Mucosa of descending colon (tissue), 3 donors: ENCODE data around the gene SLC25A25. TPM values are rescaled to one million over a fixed set of nuclear protein-coding genes. Genes with fewer than 3 reads are reported as not detected.
"Not testable (repeated sequence)": the region's sequence is repeated elsewhere in the genome, so short reads cannot be mapped to it uniquely, and the experiment has no call there.

Source experiments
- ATAC-seq: fragments of 200-7000 bp; cut with Tn5 transposase; one replicate; pipeline ENCODE4 v1.9.1; 2020; ENCODE audit warnings: mild to moderate bottlenecking, moderate library complexity
- DNase-seq, 3 donors: peaks; one replicate each; pipeline ENCODE4 v3.0.0-alpha.2; 2020
- H3K36me3 ChIP-seq: fragments of 200-600 bp; one replicate; pipeline ENCODE4 v1.8.0; 2021; ENCODE audit warnings: low read depth, mild to moderate bottlenecking
- H3K4me1 ChIP-seq: fragments of 200-600 bp; one replicate; pipeline ENCODE4 v1.8.0; 2021; ENCODE audit warnings: low read depth, mild to moderate bottlenecking
- H3K4me3 ChIP-seq: fragments of 200-600 bp; one replicate; pipeline ENCODE4 v1.8.0; 2021; ENCODE audit warnings: mild to moderate bottlenecking
- H3K9me3 ChIP-seq: fragments of 200-600 bp; one replicate; pipeline ENCODE4 v1.8.0; 2021; ENCODE audit warnings: mild to moderate bottlenecking
- intact Hi-C, 2 donors: fragments of 100-400 bp; cut with DNase I in 1 of 2; cut with micrococcal nuclease in 1 of 2; formaldehyde crosslinking; loops; one replicate each; pipeline versions ENCODE4 v1.11.0 to v1.11.1; 2022; cut with DNase I, micrococcal nuclease
- total RNA-seq, 3 donors: library from RNA; stranded (reverse); fragmentation: NEBNext Ultra II Directional in 2 of 3; extraction: Animal tissue kit (Norgen Biotek cat#: 25700) in 2 of 3; gene quantifications; one replicate each; pipeline versions ENCODE4 v1.2.1 to v1.2.4, GENCODE V29; 2021 to 2023
- TF ChIP-seq, protein P1 (sequence below): fragments of 200-600 bp; IDR thresholded peaks from one replicate; pipeline ENCODE4 v1.8.0; 2022; ENCODE audit warnings: antibody characterized with exemption, mild to moderate bottlenecking
- donor health status: DM: no; HTN: no; CAD: no; lungs with moderate emphysema.
- donor health status: DM: no; HTN: no; CAD: no.
- donor health status: DM: no; HTN: yes; CAD: no.

Gene SLC25A25
- total RNA-seq, 3 donors from 2014 or later: 19.1 to 27.3 (median 21.3) TPM

DNA sequence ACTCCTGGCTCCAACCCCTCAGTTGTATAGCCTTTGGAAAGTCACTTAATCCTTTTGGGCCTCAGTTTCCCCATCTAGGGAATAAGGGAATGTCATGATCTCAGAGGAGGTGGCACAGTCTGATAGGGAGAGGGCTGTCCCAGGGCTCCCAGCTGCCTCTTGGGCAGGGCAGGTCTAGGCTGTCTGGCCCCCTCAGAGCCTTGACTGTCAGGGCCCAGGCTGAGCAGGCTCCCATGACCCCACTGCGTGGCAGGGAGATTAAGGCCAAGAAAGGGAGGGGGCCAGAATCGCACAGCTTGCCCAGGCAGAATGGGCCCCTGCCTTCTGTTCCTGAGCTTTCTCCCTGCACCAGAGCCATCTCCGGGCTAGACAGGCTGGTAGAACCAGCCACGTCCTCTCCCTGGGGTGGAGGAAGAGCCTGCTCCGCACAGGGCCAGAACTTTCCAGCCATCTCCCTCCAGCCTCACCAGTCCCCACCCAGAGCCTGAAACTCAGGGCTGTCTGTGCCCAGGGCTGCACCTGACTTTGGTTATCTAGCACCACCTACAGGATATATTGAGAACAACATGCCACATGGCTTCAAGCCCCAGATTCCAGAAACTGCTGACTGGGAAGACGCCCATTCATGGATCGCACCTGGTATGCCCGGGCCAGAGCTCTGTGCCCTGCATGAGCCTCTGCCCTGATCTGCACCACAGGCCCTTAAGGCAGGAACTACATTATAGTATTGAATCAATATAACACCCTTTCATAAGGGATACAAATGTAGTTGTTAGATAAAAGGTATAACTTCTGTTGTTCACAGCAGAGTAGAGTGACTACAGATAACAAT, 33.0 kb upstream of the SLC25A25 start:
- no peaks in the 10 kb centered on the region for H3K36me3 ChIP-seq
- peak; percentile 96 for ATAC-seq
- TF ChIP-seq, protein P1, sequence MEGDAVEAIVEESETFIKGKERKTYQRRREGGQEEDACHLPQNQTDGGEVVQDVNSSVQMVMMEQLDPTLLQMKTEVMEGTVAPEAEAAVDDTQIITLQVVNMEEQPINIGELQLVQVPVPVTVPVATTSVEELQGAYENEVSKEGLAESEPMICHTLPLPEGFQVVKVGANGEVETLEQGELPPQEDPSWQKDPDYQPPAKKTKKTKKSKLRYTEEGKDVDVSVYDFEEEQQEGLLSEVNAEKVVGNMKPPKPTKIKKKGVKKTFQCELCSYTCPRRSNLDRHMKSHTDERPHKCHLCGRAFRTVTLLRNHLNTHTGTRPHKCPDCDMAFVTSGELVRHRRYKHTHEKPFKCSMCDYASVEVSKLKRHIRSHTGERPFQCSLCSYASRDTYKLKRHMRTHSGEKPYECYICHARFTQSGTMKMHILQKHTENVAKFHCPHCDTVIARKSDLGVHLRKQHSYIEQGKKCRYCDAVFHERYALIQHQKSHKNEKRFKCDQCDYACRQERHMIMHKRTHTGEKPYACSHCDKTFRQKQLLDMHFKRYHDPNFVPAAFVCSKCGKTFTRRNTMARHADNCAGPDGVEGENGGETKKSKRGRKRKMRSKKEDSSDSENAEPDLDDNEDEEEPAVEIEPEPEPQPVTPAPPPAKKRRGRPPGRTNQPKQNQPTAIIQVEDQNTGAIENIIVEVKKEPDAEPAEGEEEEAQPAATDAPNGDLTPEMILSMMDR: peak; percentile 76

DNA sequence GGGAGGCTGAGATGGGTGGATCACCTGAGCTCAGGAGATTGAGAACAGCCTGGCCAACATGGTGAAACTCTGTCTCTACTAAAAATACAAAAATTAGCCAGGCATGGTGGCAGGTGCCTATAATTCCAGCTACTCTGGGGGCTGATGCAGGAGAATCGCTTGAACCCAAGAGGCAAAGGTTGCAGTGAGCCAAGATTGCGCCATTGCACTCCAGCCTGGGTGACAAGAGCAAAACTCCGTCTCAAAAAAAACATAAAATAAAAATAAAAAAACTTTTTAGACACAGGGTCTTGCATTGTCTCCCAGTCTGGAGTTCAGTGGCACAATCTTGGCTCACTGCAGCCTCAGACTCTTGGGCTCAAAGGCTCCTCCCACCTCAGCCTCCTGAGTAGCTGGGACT, 31.5 kb upstream of the SLC25A25 start:
- intact Hi-C loops: loop anchor here in 1 of 2 donors (5.0 to 10.0 kb wide), 3 partner anchors 52 to 94 kb away; partner anchors contain the start of gene EEIG1
- not testable (repeated sequence) for ATAC-seq, H3K9me3 ChIP-seq, H3K4me3 ChIP-seq, H3K36me3 ChIP-seq, DNase-seq
- H3K4me1 ChIP-seq: peaks cover 19% of the 10 kb centered on the region

More for the DNA sequence above, 33.0 kb upstream of the SLC25A25 start:
- H3K4me3 ChIP-seq: no peak overlapping the region
- no peaks in the 10 kb centered on the region for H3K9me3 ChIP-seq
- DNase-seq: peak; percentile 72 to 80 (median 79)
- H3K4me1 ChIP-seq: peaks cover 19% of the 10 kb centered on the region
- intact Hi-C loops: loop anchor here (2.0 to 10.0 kb wide), 4 partner anchors 50 to 93 kb away; partner anchors contain the start of gene EEIG1 (in 1 of the 2)

DNA sequence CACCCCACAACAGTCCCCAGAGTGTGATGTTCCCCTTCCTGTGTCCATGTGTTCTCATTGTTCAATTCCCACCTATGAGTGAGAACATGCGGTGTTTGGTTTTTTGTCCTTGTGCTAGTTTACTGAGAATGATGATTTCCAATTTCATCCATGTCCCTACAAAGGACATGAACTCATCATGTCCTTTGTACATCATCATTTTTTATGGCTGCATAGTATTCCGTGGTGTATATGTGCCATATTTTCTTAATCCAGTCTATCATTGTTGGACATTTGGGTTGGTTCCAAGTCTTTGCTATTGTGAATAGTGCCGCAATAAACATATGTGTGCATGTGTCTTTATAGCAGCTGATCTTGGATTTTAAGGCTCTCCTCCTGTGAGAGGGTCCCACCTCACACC, 27.2 kb upstream of the SLC25A25 start:
- intact Hi-C loops, H3K9me3 ChIP-seq, ATAC-seq, H3K4me3 ChIP-seq, H3K4me1 ChIP-seq, DNase-seq, H3K36me3 ChIP-seq: not testable (repeated sequence)

DNA sequence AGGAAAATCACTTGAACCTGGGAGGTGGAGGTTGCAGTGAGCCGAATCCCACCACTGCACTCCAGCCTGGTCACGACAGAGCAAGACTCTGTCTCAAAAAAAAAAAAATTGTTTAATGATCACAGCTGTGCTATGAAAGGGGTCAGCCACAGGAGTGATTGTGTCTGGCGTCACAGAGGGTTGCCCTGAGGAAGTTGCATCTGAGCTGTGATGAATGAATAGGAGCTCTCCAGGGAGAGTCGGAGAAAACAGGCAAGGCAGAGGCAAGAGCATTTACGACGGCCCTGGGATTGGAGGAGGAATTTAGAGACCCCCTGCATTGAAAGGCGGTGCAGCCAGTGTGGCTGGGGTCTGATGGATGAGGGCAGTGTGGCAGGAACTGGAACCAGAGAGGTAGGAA, 26.0 kb upstream of the SLC25A25 start:
- DNase-seq: no peak
- no peaks in the 10 kb centered on the region for H3K36me3 ChIP-seq
- no peak for ATAC-seq
- no peak overlapping the region for H3K4me3 ChIP-seq
- intact Hi-C loops: no loop called here
- TF ChIP-seq, protein P1: no peak
- no peaks in the 10 kb centered on the region for H3K9me3 ChIP-seq
- H3K4me1 ChIP-seq: no peaks in the 10 kb centered on the region

DNA sequence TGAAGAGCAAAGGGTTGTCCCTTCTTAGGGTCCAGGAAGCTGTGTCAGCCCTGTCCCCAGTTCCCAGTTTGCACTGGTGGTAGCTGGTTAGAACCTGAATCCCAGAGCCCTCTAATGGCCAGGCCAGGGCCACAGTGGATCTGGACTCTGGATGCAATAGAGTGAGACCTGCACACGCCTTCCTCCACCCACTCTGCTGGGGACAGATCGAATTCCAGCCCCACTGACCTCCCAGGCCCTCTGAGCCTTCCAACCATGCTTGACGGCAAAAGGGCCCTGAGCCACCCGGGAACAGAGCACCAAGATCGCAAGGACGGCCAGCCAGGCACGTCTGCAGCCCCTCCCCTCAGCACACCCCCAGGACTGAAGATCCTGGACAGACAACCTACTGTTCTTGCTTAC, 24.6 kb upstream of the SLC25A25 start:
- intact Hi-C loops: no loop called here
- H3K9me3 ChIP-seq: no peaks in the 10 kb centered on the region
- H3K4me3 ChIP-seq: no peak overlapping the region
- no peak for DNase-seq
- no peaks in the 10 kb centered on the region for H3K36me3 ChIP-seq
- ATAC-seq: peak; percentile 92
- H3K4me1 ChIP-seq: no peaks in the 10 kb centered on the region
- TF ChIP-seq, protein P1: no peak

DNA sequence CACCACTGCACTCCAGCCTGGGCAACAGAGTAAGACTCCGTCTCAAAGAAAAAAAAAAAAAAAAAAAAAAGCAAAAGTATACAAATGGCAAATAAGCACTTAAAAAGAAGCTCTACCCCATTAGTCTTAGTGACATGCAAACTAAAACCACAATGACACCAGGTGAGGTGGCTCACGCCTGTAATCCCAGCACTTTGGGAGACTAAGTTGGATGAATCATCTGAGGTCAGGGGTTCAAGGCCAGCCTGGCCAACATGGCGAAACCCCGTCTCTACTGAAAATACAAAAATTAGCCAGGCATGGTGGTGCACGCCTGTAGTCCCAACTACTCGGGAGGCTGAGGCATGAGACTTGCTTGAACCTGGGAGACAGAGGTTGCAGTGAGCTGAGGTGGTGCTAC, 22.6 kb upstream of the SLC25A25 start:
- ATAC-seq, H3K36me3 ChIP-seq, DNase-seq, H3K9me3 ChIP-seq, intact Hi-C loops, H3K4me3 ChIP-seq, H3K4me1 ChIP-seq: not testable (repeated sequence)

DNA sequence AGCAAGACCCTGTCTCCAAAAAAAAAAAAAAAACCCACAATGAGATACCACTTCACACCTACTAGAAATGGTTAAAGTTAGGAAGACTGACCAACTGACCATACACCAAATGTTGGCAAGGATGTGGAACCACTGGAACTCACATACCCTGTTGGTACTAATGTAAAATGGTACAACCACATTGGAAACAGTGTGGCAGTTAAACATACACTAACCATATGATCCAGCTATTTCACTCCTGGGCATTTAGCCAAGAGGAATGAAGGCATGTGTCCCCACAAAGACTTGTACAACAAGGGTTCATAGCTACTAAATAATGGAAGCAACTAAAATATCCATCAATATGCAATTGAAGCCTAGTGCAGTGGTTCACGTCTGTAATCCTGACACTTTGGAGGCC, 22.2 kb upstream of the SLC25A25 start:
- DNase-seq (no peak), ATAC-seq (no peak)
- TF ChIP-seq, protein P1: no peak
- no peaks in the 10 kb centered on the region for H3K4me1 ChIP-seq
- H3K4me3 ChIP-seq: no peak overlapping the region
- no peaks in the 10 kb centered on the region for H3K9me3 ChIP-seq
- intact Hi-C loops: no loop called here
- H3K36me3 ChIP-seq: no peaks in the 10 kb centered on the region
